ENCODE measurements around the gene FGD5.
A peak's percentile ranks its signal among the peaks of the same experiment; 100 is the strongest.

FGD5 gene

GRCh38 chr3:14774431-14774830 is 44.3 kb upstream of the FGD5 start:
- Histone ChIP-seq H2AK5ac (ENCODE audit: low read depth, low read length) (peak overlapping the region; percentile 52), H3K9me3 (replicated peaks in 1 of 2; ENCODE audit: control insufficient read depth in 2 of 2, insufficient read depth in 1 of 2, low read depth in 1 of 2, low read length in 2 of 2) (no peaks in the 10 kb centered on the region), H3K23ac (ENCODE audit: low read depth, low read length, poor library complexity) (peak overlapping the region; percentile 85), H2BK120ac (ENCODE audit: low read depth, low read length) (peak overlapping the region; percentile 61), H3K4me3 (ENCODE audit: low read length in 2 of 2) (peak overlapping the region in 1 of 2 donors; percentile 24), H3K36me3 (replicated peaks in 1 of 2; ENCODE audit: control insufficient read depth in 2 of 2, insufficient read depth in 2 of 2, low read length in 2 of 2) (no peaks in the 10 kb centered on the region), H2BK15ac (ENCODE audit: low read length) (peak overlapping the region; percentile 79), H4K8ac (ENCODE audit: low read depth, low read length) (no peak overlapping the region), H3K4ac (ENCODE audit: low read length) (no peak overlapping the region), H2BK5ac (ENCODE audit: low read length) (peak overlapping the region; percentile 82), H3K9ac (ENCODE audit: low read depth, low read length, poor library complexity) (peak overlapping the region; percentile 60), H3K27me3 (ENCODE audit: control insufficient read depth in 3 of 3, insufficient read depth in 3 of 3, low read depth in 1 of 3, low read length in 3 of 3) (peaks cover 0 to 2% (median 0%) of the 10 kb centered on the region in 3 experiments), H3K79me1 (ENCODE audit: low read depth, low read length) (no peaks in the 10 kb centered on the region), H2AFZ (ENCODE audit: low read length) (no peak overlapping the region), H3K14ac (ENCODE audit: low read length) (peak overlapping the region; percentile 31), H3K4me2 (ENCODE audit: insufficient read depth, low read length, poor library complexity, severe bottlenecking) (no peak overlapping the region), H3K4me1 (ENCODE audit: control insufficient read depth in 2 of 2, insufficient read depth in 1 of 2, low read depth in 1 of 2, low read length in 2 of 2) (peaks cover 0 to 2% of the 10 kb centered on the region in 2 donors), H2BK12ac (ENCODE audit: low read length) (no peak overlapping the region), H3K27ac (replicated peaks; ENCODE audit: low read length) (no peak overlapping the region), H3K18ac (ENCODE audit: low read length) (no peak overlapping the region), H4K91ac (ENCODE audit: low read depth, low read length, poor library complexity) (no peak overlapping the region)
- WGBS, 2 donors (ENCODE audit: extremely low coverage in 2 of 2, insufficient read length in 2 of 2, insufficient replicate concordance in 1 of 2) = no CpG with 5 or more reads among the region's 12 CpGs
- no peak for DNase-seq (ENCODE audit: low spot score)

- Histone ChIP-seq H4K8ac (ENCODE audit: low read depth, low read length) (no peak overlapping the region), H3K18ac (ENCODE audit: low read length) (no peak overlapping the region), H3K9ac (ENCODE audit: low read depth, low read length, poor library complexity) (no peak overlapping the region), H3K4me3 (ENCODE audit: low read length in 2 of 2) (no peak overlapping the region), H2BK12ac (ENCODE audit: low read length) (no peak overlapping the region), H3K4me2 (ENCODE audit: insufficient read depth, low read length, poor library complexity, severe bottlenecking) (no peak overlapping the region), H3K4ac (ENCODE audit: low read length) (no peak overlapping the region), H2AFZ (ENCODE audit: low read length) (no peak overlapping the region), H3K4me1 (ENCODE audit: control insufficient read depth in 2 of 2, insufficient read depth in 1 of 2, low read depth in 1 of 2, low read length in 2 of 2) (peaks cover 0 to 2% of the 10 kb centered on the region in 2 donors), H4K91ac (ENCODE audit: low read depth, low read length, poor library complexity) (no peak overlapping the region), H3K23ac (ENCODE audit: low read depth, low read length, poor library complexity) (no peak overlapping the region), H3K36me3 (replicated peaks in 1 of 2; ENCODE audit: control insufficient read depth in 2 of 2, insufficient read depth in 2 of 2, low read length in 2 of 2) (no peaks in the 10 kb centered on the region), H2BK120ac (ENCODE audit: low read depth, low read length) (no peak overlapping the region), H2BK15ac (ENCODE audit: low read length) (no peak overlapping the region), H3K27me3 (ENCODE audit: control insufficient read depth in 3 of 3, insufficient read depth in 3 of 3, low read depth in 1 of 3, low read length in 3 of 3) (peaks cover 0 to 2% (median 0%) of the 10 kb centered on the region in 3 experiments), H3K9me3 (replicated peaks in 1 of 2; ENCODE audit: control insufficient read depth in 2 of 2, insufficient read depth in 1 of 2, low read depth in 1 of 2, low read length in 2 of 2) (no peaks in the 10 kb centered on the region), H2AK5ac (ENCODE audit: low read depth, low read length) (no peak overlapping the region), H3K27ac (replicated peaks; ENCODE audit: low read length) (no peak overlapping the region), H3K79me1 (ENCODE audit: low read depth, low read length) (no peaks in the 10 kb centered on the region), H2BK5ac (ENCODE audit: low read length) (no peak overlapping the region), H3K14ac (ENCODE audit: low read length) (no peak overlapping the region)
- WGBS, 2 donors (ENCODE audit: extremely low coverage in 2 of 2, insufficient read length in 2 of 2, insufficient replicate concordance in 1 of 2) = no CpG with 5 or more reads among the region's 7 CpGs
- DNase-seq (ENCODE audit: low spot score) = no peak
Observed at GRCh38 chr3:14775011-14775410, 43.8 kb upstream of the FGD5 start.

- H3K36me3 ChIP-seq (replicated peaks in 1 of 2; ENCODE audit: control insufficient read depth in 2 of 2, insufficient read depth in 2 of 2, low read length in 2 of 2) = no peaks in the 10 kb centered on the region
Observed at GRCh38 chr3:14775563-14775962, 43.2 kb upstream of the FGD5 start.

GRCh38 chr3:14779069-14779685 is 39.6 kb upstream of the FGD5 start:
- Histone ChIP-seq H3K27me3 (ENCODE audit: control insufficient read depth in 3 of 3, insufficient read depth in 3 of 3, low read depth in 1 of 3, low read length in 3 of 3) (peaks cover 0 to 7% (median 0%) of the 10 kb centered on the region in 3 experiments), H3K18ac (ENCODE audit: low read length) (no peak overlapping the region), H2BK120ac (ENCODE audit: low read depth, low read length) (no peak overlapping the region), H2BK12ac (ENCODE audit: low read length) (no peak overlapping the region), H2AFZ (ENCODE audit: low read length) (no peak overlapping the region), H3K36me3 (replicated peaks in 1 of 2; ENCODE audit: control insufficient read depth in 2 of 2, insufficient read depth in 2 of 2, low read length in 2 of 2) (no peaks in the 10 kb centered on the region), H4K8ac (ENCODE audit: low read depth, low read length) (no peak overlapping the region), H2BK15ac (ENCODE audit: low read length) (no peak overlapping the region), H3K14ac (ENCODE audit: low read length) (no peak overlapping the region), H3K4me2 (ENCODE audit: insufficient read depth, low read length, poor library complexity, severe bottlenecking) (no peak overlapping the region), H3K79me1 (ENCODE audit: low read depth, low read length) (no peaks in the 10 kb centered on the region), H2BK5ac (ENCODE audit: low read length) (no peak overlapping the region), H3K4me1 (ENCODE audit: control insufficient read depth in 2 of 2, insufficient read depth in 1 of 2, low read depth in 1 of 2, low read length in 2 of 2) (no peaks in the 10 kb centered on the region), H3K9ac (ENCODE audit: low read depth, low read length, poor library complexity) (no peak overlapping the region), H4K91ac (ENCODE audit: low read depth, low read length, poor library complexity) (no peak overlapping the region), H3K4me3 (ENCODE audit: low read length in 2 of 2) (no peak overlapping the region), H3K23ac (ENCODE audit: low read depth, low read length, poor library complexity) (no peak overlapping the region), H3K9me3 (replicated peaks in 1 of 2; ENCODE audit: control insufficient read depth in 2 of 2, insufficient read depth in 1 of 2, low read depth in 1 of 2, low read length in 2 of 2) (no peaks in the 10 kb centered on the region), H3K27ac (replicated peaks; ENCODE audit: low read length) (no peak overlapping the region), H2AK5ac (ENCODE audit: low read depth, low read length) (no peak overlapping the region), H3K4ac (ENCODE audit: low read length) (no peak overlapping the region)
- DNase-seq (ENCODE audit: low spot score) = no peak
- no CpG with 5 or more reads among the region's 2 CpGs for WGBS, 2 donors (ENCODE audit: extremely low coverage in 2 of 2, insufficient read length in 2 of 2, insufficient replicate concordance in 1 of 2)

More at GRCh38 chr3:14775563-14775962, 43.2 kb upstream of the FGD5 start:
- peak overlapping the region; percentile 44 for H3K9ac ChIP-seq (ENCODE audit: low read depth, low read length, poor library complexity)
- no peak overlapping the region for H3K23ac ChIP-seq (ENCODE audit: low read depth, low read length, poor library complexity)
- no peaks in the 10 kb centered on the region for H3K79me1 ChIP-seq (ENCODE audit: low read depth, low read length)
- H3K4me1 ChIP-seq (ENCODE audit: control insufficient read depth in 2 of 2, insufficient read depth in 1 of 2, low read depth in 1 of 2, low read length in 2 of 2) = peaks cover 0 to 2% of the 10 kb centered on the region in 2 donors
- no peak overlapping the region for H2BK12ac ChIP-seq (ENCODE audit: low read length)
- H2BK120ac ChIP-seq (ENCODE audit: low read depth, low read length) = no peak overlapping the region
- peaks cover 0 to 2% (median 0%) of the 10 kb centered on the region in 3 experiments for H3K27me3 ChIP-seq (ENCODE audit: control insufficient read depth in 3 of 3, insufficient read depth in 3 of 3, low read depth in 1 of 3, low read length in 3 of 3)
- DNase-seq (ENCODE audit: low spot score) = no peak
- no peak overlapping the region for H4K91ac ChIP-seq (ENCODE audit: low read depth, low read length, poor library complexity)
- H3K4me3 ChIP-seq (ENCODE audit: low read length in 2 of 2) = no peak overlapping the region
- no peaks in the 10 kb centered on the region for H3K9me3 ChIP-seq (replicated peaks in 1 of 2; ENCODE audit: control insufficient read depth in 2 of 2, insufficient read depth in 1 of 2, low read depth in 1 of 2, low read length in 2 of 2)
- no CpG with 5 or more reads among the region's 4 CpGs for WGBS, 2 donors (ENCODE audit: extremely low coverage in 2 of 2, insufficient read length in 2 of 2, insufficient replicate concordance in 1 of 2)
- H2AK5ac ChIP-seq (ENCODE audit: low read depth, low read length) = no peak overlapping the region
- H3K27ac ChIP-seq (replicated peaks; ENCODE audit: low read length) = no peak overlapping the region
- no peak overlapping the region for H2BK15ac ChIP-seq (ENCODE audit: low read length)
- no peak overlapping the region for H3K14ac ChIP-seq (ENCODE audit: low read length)
- H4K8ac ChIP-seq (ENCODE audit: low read depth, low read length) = no peak overlapping the region
- H3K4ac ChIP-seq (ENCODE audit: low read length) = no peak overlapping the region
- no peak overlapping the region for H2BK5ac ChIP-seq (ENCODE audit: low read length)
- no peak overlapping the region for H3K18ac ChIP-seq (ENCODE audit: low read length)
- no peak overlapping the region for H3K4me2 ChIP-seq (ENCODE audit: insufficient read depth, low read length, poor library complexity, severe bottlenecking)
- H2AFZ ChIP-seq (ENCODE audit: low read length) = no peak overlapping the region

Measured in neuronal stem cell (in vitro differentiated cells).